HG03432 (cell line): ENCODE results near the gene FYCO1.
A peak's percentile ranks its signal among the peaks of the same experiment; 100 is the strongest.

Source experiments
- ATAC-seq: cut with Tn5 transposase; IDR thresholded peaks from one replicate; pipeline ENCODE4 v1.9.1; 2021; ENCODE audit warnings: mild to moderate bottlenecking, moderate library complexity; ENCODE audit not compliant: unreplicated experiment

FYCO1 gene

DNA sequence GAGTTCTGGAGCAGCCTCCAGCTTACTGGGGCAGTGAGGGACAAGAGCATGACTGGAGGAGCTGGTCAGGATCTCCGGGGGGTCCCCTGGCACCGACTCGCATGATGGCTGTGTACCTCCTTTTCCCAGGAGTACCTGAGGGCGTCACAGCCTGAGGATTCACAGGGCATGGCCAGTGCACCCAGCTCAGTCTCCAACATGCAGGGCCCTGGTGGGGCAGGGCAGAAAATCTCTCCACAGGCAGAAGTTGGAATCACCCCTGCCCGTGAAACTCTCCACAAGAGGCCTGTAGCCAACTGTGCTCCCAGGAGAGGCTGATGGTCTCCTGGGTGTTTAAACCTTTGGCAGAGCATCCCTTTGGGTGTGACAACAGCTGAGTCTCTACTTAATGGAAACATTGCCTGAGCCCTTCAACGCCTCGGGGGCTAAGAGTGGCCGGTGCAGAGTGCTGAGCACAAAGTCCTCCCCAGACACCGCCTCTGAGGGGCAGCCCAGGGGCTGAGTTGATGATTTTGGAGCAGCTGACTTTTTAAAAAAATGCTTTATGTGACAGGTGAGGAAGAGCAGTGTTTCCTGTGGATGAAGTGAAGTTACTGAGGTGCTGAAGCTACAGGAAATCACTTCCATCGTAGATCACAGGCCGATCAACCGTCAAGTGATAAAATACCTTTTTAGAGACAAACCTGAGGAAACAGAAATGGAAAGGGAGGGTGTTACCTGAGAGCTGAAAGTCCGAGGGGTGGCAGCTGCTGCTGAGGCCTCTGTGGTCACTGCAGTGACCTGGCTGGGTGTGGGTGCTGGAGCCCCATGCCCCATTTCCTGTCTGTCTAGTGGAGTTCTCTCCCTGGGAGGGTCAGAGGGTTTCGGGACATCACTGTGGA lies 74.2 kb downstream of the FYCO1 start:
- ATAC-seq: no peak

- no peak for ATAC-seq
Observed at GRCh38 chr3:45917146-45917898, 78.3 kb downstream of the FYCO1 start.

DNA sequence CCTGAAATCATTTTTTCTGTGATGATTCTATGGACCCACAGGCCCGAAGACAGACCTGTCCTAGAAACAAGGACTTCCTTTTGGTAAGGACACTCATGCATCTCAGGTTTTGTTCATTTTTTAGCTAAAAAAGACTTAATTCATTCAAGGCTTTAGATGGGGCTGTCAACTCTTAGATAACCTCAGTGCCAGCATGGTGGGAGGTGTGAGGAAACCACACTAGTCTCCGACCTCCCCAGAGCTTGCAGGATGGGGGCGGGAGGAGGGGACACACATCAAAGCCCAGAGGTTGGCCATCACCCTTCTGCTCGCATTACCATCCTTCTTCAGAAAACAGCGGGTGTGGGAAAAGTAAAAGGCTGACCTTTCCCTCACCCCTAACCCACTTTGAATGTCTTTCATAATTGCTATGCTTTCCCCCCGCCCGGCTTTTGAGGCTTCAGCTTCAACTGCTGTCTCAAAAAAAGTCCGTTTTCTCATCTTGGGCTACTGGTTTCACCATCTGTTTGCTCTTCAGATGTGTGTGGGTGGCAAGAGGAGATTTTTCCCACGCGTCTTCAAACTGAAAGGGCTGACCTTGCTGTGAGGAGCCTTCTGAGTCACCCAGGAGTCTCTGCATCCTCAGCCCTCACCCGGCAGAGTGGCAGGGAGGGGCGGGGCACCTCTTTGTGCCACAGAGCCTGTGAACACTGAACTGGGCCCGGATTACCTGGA lies 79.9 kb downstream of the FYCO1 start:
- ATAC-seq: peak; percentile 92

GRCh38 chr3:45915059-45915439 lies 80.6 kb downstream of the FYCO1 start:
- no peak for ATAC-seq

DNA sequence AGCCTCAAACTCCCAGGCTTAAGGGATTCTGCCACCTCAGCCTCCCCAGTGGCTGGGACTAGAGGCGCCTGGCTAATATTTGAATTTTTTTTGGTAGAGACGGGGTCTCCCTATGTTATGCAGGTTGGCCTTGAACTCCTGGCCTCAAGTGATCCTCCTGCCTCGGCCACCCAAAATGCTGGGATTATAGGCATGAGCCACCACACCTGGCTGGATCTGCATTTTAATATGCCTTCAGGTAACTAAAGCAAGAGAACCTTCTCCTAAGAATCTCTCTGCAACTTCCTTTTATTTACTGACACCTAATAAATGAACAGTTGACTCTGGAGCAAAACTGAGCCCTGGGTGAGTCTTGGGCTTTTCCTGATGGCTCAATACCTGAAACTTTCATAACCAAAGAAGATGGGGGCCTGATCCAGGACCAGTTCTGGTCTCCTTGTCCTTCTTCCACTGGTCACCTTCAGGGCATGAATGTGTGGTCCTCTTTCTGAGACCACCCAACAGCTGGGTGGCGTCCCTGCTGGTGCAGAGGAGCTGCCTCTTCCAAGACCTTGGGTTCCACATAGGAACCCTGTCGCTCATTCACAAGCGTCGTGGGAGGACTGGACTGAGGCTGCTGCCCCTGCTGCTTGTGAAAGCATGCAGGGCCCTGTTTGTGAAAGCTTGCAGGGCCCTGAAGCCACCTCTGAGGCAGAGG lies 81.1 kb downstream of the FYCO1 start:
- no peak for ATAC-seq

DNA sequence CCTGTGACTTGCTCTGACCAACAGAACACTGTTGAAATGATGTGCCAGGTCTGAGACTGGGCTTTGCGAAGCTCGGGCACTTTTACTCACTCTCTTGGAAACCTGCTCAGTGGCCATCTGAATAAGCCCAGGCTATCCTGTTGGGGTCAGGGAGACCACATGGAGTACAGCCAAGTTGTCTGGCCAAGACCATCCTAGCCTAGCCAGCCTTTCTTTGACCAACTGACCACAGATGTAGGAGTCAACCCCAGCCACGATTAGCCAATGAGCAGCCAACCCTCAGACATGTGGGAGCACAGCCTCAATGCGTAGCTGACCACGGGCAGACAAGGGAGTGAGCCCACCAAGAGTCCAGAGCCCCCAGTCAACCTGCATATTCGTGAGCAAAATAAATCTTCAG lies 83.2 kb downstream of the FYCO1 start:
- ATAC-seq: no peak

- no peak for ATAC-seq
Observed at GRCh38 chr3:45911511-45912226, 84.0 kb downstream of the FYCO1 start.

DNA sequence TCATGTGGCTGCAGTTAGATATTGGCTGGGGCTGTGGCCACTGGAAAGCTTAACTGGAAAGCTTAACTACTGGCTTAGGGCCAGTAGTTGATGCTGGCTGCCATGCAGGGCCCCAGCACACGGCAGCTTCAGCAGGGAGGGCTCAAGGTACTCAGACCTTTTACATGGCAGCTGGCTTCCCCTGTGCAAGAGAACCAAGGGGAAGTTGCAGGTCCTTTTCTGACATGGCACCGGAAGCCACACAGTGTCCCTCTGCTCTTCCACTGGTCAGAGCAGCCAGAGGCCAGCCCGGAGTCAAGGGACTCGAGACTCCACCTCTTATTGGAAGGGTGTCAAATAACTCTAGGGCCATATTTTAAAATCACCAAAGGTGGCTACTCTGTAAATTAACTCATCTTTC lies 84.7 kb downstream of the FYCO1 start:
- ATAC-seq: no peak

- ATAC-seq: no peak
Observed at GRCh38 chr3:45909542-45909941, 86.1 kb downstream of the FYCO1 start.

GRCh38 chr3:45908761-45909160 lies 86.9 kb downstream of the FYCO1 start:
- ATAC-seq: no peak

- ATAC-seq: no peak
Observed at GRCh38 chr3:45907769-45908705, 87.6 kb downstream of the FYCO1 start.

- no peak for ATAC-seq
Observed at GRCh38 chr3:45906681-45907407, 88.8 kb downstream of the FYCO1 start.

GRCh38 chr3:45905755-45906154 lies 89.9 kb downstream of the FYCO1 start:
- no peak for ATAC-seq

GRCh38 chr3:45904931-45905330 lies 90.7 kb downstream of the FYCO1 start:
- ATAC-seq: no peak

GRCh38 chr3:45896956-45897355 lies 98.7 kb downstream of the FYCO1 start:
- ATAC-seq: no peak

GRCh38 chr3:45895686-45896468 lies 99.7 kb downstream of the FYCO1 start:
- ATAC-seq: no peak

GRCh38 chr3:45894015-45894414 lies 101.6 kb downstream of the FYCO1 start:
- no peak for ATAC-seq

- no peak for ATAC-seq
Observed at GRCh38 chr3:45892161-45892560, 103.5 kb downstream of the FYCO1 start.
